HL-60 (cell line): ENCODE measurements around the gene SBK2.

Source experiments
- DNase-seq, 2 experiments: peaks; one replicate each; pipeline ENCODE4 v3.0.0-alpha.2; 2010 to 2020; ENCODE audit warnings: low read depth in 1 of 2, low spot score in 1 of 2
- H3K27ac ChIP-seq: fragments of 250-450 bp; sonication (Bioruptor Pico); replicated peaks from 2 replicates; pipeline ENCODE4 v1.5.1; 2020; ENCODE audit warnings: mild to moderate bottlenecking, moderate library complexity
- H3K27me3 ChIP-seq: fragments of 250-450 bp; sonication (Bioruptor Pico); 2 replicates; pipeline ENCODE4 v1.5.1; 2021; ENCODE audit warnings: mild to moderate bottlenecking, moderate library complexity; ENCODE audit not compliant: insufficient read depth, poor library complexity, severe bottlenecking
- H3K4me3 ChIP-seq: replicated peaks from 2 replicates; pipeline ENCODE4 v1.5.1; 2011; ENCODE audit warnings: mild to moderate bottlenecking, control low read depth, low read length; ENCODE audit not compliant: insufficient read depth
- CTCF ChIP-seq: IDR thresholded peaks from one replicate; pipeline ENCODE4 v1.5.1; 2011; ENCODE audit warnings: low read length, control low read depth, inconsistent platforms; ENCODE audit not compliant: insufficient read depth
- GABPA ChIP-seq: IDR thresholded peaks from 2 replicates; pipeline ENCODE4 v1.6.1; 2012; ENCODE audit warnings: low read depth
- POLR2AphosphoS5 ChIP-seq: IDR thresholded peaks from 2 replicates; pipeline ENCODE4 v1.6.1; 2012; ENCODE audit warnings: low read depth
- SPI1 ChIP-seq: IDR thresholded peaks from 2 replicates; pipeline ENCODE4 v1.6.1; 2012; ENCODE audit warnings: low read depth, mild to moderate bottlenecking, borderline replicate concordance
- TF ChIP-seq, protein P1 (sequence below): IDR thresholded peaks from 2 replicates; pipeline ENCODE4 v1.6.1; 2012; ENCODE audit warnings: low read depth; ENCODE audit not compliant: insufficient replicate concordance

The SBK2 gene

GRCh38 chr19:55482967-55483705, 53.8 kb downstream of the SBK2 start:
- Histone ChIP-seq H3K4me3 (no peak overlapping the region), H3K27me3 (no peaks in the 10 kb centered on the region), H3K27ac (no peak overlapping the region)
- no peak for TF ChIP-seq CTCF
- no peak for TF ChIP-seq SPI1
- TF ChIP-seq, protein P1, sequence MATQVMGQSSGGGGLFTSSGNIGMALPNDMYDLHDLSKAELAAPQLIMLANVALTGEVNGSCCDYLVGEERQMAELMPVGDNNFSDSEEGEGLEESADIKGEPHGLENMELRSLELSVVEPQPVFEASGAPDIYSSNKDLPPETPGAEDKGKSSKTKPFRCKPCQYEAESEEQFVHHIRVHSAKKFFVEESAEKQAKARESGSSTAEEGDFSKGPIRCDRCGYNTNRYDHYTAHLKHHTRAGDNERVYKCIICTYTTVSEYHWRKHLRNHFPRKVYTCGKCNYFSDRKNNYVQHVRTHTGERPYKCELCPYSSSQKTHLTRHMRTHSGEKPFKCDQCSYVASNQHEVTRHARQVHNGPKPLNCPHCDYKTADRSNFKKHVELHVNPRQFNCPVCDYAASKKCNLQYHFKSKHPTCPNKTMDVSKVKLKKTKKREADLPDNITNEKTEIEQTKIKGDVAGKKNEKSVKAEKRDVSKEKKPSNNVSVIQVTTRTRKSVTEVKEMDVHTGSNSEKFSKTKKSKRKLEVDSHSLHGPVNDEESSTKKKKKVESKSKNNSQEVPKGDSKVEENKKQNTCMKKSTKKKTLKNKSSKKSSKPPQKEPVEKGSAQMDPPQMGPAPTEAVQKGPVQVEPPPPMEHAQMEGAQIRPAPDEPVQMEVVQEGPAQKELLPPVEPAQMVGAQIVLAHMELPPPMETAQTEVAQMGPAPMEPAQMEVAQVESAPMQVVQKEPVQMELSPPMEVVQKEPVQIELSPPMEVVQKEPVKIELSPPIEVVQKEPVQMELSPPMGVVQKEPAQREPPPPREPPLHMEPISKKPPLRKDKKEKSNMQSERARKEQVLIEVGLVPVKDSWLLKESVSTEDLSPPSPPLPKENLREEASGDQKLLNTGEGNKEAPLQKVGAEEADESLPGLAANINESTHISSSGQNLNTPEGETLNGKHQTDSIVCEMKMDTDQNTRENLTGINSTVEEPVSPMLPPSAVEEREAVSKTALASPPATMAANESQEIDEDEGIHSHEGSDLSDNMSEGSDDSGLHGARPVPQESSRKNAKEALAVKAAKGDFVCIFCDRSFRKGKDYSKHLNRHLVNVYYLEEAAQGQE = no peak
- no peak for TF ChIP-seq POLR2AphosphoS5
- TF ChIP-seq GABPA = no peak
- no peak for DNase-seq

- Histone ChIP-seq H3K4me3 (no peak overlapping the region), H3K27ac (no peak overlapping the region), H3K27me3 (no peaks in the 10 kb centered on the region)
- DNase-seq = no peak
- TF ChIP-seq, protein P1 = no peak
- TF ChIP-seq GABPA (no peak), CTCF (no peak), POLR2AphosphoS5 (no peak), SPI1 (no peak)
Measured at GRCh38 chr19:55482156-55482961, 54.6 kb downstream of the SBK2 start.

- Histone ChIP-seq H3K27ac (no peak overlapping the region), H3K27me3 (no peaks in the 10 kb centered on the region), H3K4me3 (no peak overlapping the region)
- TF ChIP-seq CTCF = no peak
- TF ChIP-seq SPI1 = no peak
- TF ChIP-seq GABPA = no peak
- TF ChIP-seq, protein P1 = no peak
- TF ChIP-seq POLR2AphosphoS5 = no peak
- no peak for DNase-seq
Measured at GRCh38 chr19:55481794-55482155, 55.2 kb downstream of the SBK2 start.
